Uterus (tissue), 2 donors: ENCODE data around the gene UQCRC1.

ENCODE experiments used
- CTCF ChIP-seq, 4 experiments: fragments of 200-600 bp in 2 of 4; fragments of 450-650 bp in 2 of 4; sonication (generic) in 2 of 4; IDR thresholded peaks; one replicate each; pipeline ENCODE4 v1.5.1; 2016 to 2019; ENCODE audit warnings: antibody characterized with exemption in 4 of 4, mild to moderate bottlenecking in 2 of 4, moderate library complexity in 1 of 4
- POLR2A ChIP-seq, 2 donors: fragments of 450-650 bp; IDR thresholded peaks; one replicate each; pipeline ENCODE4 v1.6.1; 2016; ENCODE audit warnings: antibody characterized with exemption in 2 of 2, mild to moderate bottlenecking in 1 of 2, moderate library complexity in 1 of 2

GRCh38 chr3:48563382-48563918 lies 46.0 kb downstream of the UQCRC1 start, which contains the start of gene UCN2:
- TF ChIP-seq CTCF (IDR thresholded peaks at IDR 0.05) (no peak), POLR2A (IDR thresholded peaks at IDR 0.05) (no peak)
